Measurements from ENCODE around the gene MAPK6. TPM values are rescaled to one million over a fixed set of nuclear protein-coding genes. Genes with fewer than 3 reads are reported as not detected.

The MAPK6 gene
- total RNA-seq, 1 donor from 2014 or later: 17.9 TPM

- intact Hi-C loops (cut with micrococcal nuclease): no loop called here
- DNase-seq (no peak), ATAC-seq (no peak)
Observed at GRCh38 chr15:52008698-52009434, 10.2 kb upstream of the MAPK6 start.

- no peak for DNase-seq
- no peak for ATAC-seq
- intact Hi-C loops (cut with micrococcal nuclease): no loop called here
Observed at GRCh38 chr15:52010633-52011595, 8.1 kb upstream of the MAPK6 start.

GRCh38 chr15:52011711-52012144 is 7.3 kb upstream of the MAPK6 start:
- ATAC-seq: peak; percentile 73
- intact Hi-C loops (cut with micrococcal nuclease): no loop called here
- DNase-seq: no peak

- intact Hi-C loops (cut with micrococcal nuclease): no loop called here
- no peak for ATAC-seq
- no peak for DNase-seq
Observed at GRCh38 chr15:52012210-52012609, 6.8 kb upstream of the MAPK6 start.

GRCh38 chr15:52013151-52013791 is 5.7 kb upstream of the MAPK6 start:
- intact Hi-C loops (cut with micrococcal nuclease): no loop called here
- DNase-seq: no peak
- ATAC-seq: no peak

- intact Hi-C loops (cut with micrococcal nuclease): no loop called here
- DNase-seq: no peak
- no peak for ATAC-seq
Observed at GRCh38 chr15:52014616-52015015, 4.4 kb upstream of the MAPK6 start.

GRCh38 chr15:52016316-52016715 is 2.7 kb upstream of the MAPK6 start:
- intact Hi-C loops (cut with micrococcal nuclease): no loop called here
- DNase-seq (no peak), ATAC-seq (no peak)

GRCh38 chr15:52018244-52018643 is 775 bp upstream of the MAPK6 start:
- intact Hi-C loops (cut with micrococcal nuclease): no loop called here
- ATAC-seq: no peak
- DNase-seq: no peak

GRCh38 chr15:52019394-52020220 is 588 bp downstream of the MAPK6 start:
- DNase-seq (peak; percentile 87), ATAC-seq (peak; percentile 79)
- intact Hi-C loops (cut with micrococcal nuclease): no loop called here

GRCh38 chr15:52020221-52021085 is 1.4 kb downstream of the MAPK6 start:
- DNase-seq (no peak), ATAC-seq (no peak)
- intact Hi-C loops (cut with micrococcal nuclease): no loop called here

GRCh38 chr15:52021128-52021671 is 2.2 kb downstream of the MAPK6 start:
- intact Hi-C loops (cut with micrococcal nuclease): no loop called here
- peak; percentile 14 for ATAC-seq
- DNase-seq: no peak

GRCh38 chr15:52021892-52022540 is 3.0 kb downstream of the MAPK6 start:
- intact Hi-C loops (cut with micrococcal nuclease): no loop called here
- no peak for ATAC-seq
- DNase-seq: no peak

GRCh38 chr15:52023169-52023922 is 4.3 kb downstream of the MAPK6 start:
- intact Hi-C loops (cut with micrococcal nuclease): no loop called here
- ATAC-seq: no peak
- no peak for DNase-seq

GRCh38 chr15:52028431-52029093 is 9.5 kb downstream of the MAPK6 start:
- peak; percentile 17 for ATAC-seq
- intact Hi-C loops (cut with micrococcal nuclease): no loop called here

GRCh38 chr15:52030010-52030409 is 11.0 kb downstream of the MAPK6 start:
- no peak for DNase-seq
- no peak for ATAC-seq
- intact Hi-C loops (cut with micrococcal nuclease): no loop called here

More at GRCh38 chr15:52028431-52029093, 9.5 kb downstream of the MAPK6 start:
- DNase-seq: no peak

GRCh38 chr15:52031556-52031955 is 12.5 kb downstream of the MAPK6 start:
- intact Hi-C loops (cut with micrococcal nuclease): no loop called here
- ATAC-seq (no peak), DNase-seq (no peak)
